HS-27A (cell line): ENCODE measurements around the gene ZNF780A.
"Not testable (repeated sequence)": the region's sequence is repeated elsewhere in the genome, so short reads cannot be mapped to it uniquely, and the experiment has no call there.

Experiments
- DNase-seq: peaks from one replicate; pipeline ENCODE4 v3.0.0-alpha.2; 2012; ENCODE audit warnings: low read depth, missing footprints

The ZNF780A gene

DNA sequence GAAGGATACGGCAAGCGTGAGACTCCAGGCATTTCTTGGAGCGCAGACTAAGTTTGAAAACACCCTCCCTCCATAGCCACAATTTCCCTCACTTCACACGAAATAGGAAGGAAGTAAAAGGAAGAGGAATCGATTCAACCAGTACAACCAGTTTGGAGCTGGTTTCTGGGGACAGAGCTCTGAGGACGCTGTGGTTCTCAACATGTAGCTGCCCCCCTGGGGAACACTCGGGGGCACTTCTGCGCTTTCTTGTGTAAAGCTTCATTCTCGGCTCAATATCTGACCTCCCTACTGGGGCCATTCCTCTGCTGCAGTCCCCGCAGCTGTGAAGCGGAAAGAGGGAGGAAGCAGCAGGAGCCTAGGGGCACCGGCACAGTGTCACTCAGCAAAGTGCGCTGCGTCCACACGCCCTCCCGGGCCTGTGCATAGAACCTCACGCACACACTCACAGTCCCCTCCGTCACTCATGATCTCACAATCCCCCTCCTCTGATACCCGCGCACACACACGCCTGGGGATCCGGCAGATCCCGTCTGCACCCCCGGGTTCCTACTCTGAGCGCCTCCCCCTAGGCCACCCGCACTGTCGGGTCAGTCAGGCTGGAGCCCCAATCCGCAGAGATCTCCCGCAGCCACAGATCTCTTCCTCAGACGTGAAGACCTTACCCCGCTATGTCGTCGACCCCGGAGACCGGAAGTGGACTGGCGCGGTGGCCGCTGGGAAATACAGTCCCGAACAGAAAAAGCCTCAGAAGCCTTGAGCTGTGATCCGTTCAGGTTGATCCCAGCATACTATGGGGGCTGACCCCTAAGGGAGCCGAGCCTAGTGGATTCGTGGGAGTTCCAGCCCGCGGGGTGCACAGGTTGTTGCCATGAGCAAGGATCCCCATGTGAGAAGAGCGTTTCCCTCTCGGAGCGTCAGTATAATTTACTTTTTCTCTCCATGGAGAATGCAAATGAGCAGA lies at the start of gene ZNF780A:
ZNF780A (minus strand) TSS at position 703 of the 964 bp plus-strand sequence. CDS start 6,190 bp downstream, outside the sequence.
- peak; percentile 71 for DNase-seq

- DNase-seq, result peak; percentile 38
Measured at GRCh38 chr19:40139533-40140287, 49.0 kb upstream of the ZNF780A start.

GRCh38 chr19:40136818-40137217 lies 46.1 kb upstream of the ZNF780A start:
- no peak for DNase-seq

GRCh38 chr19:40134866-40135265 lies 44.1 kb upstream of the ZNF780A start:
- no peak for DNase-seq

DNA sequence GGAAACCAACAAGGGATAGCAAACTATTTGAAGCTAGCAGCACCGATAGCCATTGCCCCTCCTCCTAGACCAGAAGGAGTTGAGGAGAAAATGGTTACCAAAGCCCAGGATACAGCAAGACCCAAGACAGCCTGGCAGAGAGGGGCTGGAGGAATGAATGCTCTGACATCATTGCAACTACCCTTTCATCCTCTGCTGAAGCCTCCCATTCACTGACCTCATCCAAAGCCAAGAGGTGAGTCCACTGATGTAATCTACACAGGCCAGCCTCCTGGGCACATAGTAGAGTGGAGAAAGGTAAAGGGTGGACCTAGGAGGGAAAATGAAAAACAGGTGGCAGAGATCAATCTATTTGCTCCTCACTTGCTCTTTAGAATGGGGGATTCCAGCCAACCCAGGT lies 42.7 kb upstream of the ZNF780A start:
- no peak for DNase-seq

DNA sequence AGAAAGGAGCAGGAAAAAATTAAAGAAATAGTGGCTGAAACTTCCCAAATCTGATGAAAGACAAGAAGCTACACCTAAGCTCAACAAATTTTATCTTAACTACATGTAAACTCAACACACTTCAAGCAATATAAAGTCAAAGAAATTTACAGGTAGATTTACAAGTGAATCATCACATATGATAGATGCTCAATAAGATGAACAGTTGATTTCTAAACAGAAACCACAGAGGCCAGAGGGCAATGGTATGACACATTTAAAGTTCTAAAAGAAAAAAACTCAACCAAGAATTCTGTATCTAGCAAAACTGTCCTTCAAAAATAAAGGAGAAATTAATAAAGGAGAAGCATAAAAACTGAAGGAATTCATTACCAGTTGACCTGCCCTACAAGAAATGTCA lies 39.3 kb upstream of the ZNF780A start:
- DNase-seq, result no peak

DNA sequence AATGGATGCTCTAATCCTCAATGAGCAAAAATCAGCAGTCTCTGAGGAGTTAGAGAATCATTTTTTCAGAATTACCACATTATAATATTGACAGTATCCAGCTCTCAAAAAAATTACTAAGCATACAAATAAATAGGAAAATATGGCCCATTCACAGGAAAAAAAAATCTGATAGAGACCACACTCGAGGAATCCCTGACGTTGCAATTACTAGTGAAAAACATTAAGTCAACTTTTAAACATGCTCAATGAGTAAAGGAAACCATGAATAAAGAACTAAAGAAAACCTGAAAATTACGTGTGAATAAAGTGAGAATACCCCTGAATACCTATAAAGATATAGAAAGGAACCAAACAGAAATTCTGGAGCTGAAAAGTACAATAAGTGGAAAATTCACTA lies 38.7 kb upstream of the ZNF780A start:
- no peak for DNase-seq

DNA sequence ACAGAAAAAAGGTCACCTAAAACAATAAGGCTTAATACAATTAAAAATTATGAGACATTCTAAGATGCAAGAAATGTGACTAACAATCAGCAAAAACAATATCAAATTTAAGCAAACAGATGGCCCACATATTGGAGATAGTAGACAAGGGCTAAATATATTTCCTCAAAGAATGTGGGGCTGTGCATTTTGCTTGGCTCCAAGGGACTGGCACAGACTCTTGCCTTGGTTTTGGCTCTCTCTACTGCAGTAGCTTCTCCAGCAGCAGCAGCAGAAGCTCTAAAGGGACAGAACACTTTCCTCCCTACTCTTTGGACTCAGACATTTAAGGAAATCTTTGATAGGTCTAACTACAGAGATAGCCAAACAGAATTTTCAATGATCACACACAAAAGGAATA lies 38.2 kb upstream of the ZNF780A start:
- no peak for DNase-seq

GRCh38 chr19:40119380-40119779 lies 28.6 kb upstream of the ZNF780A start:
- DNase-seq, result no peak

DNA sequence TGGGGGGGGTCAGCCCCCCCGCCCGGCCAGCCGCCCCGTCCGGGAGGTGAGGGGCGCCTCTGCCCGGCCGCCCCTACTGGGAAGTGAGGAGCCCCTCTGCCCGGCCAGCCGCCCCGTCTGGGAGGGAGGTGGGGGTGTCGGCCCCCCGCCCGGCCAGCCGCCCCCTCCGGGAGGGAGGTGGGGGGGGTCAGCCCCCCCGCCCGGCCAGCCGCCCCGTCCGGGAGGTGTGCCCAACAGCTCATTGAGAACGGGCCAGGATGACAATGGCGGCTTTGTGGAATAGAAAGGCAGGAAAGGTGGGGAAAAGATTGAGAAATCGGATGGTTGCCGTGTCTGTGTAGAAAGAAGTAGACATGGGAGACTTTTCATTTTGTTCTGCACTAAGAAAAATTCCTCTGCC lies 27.9 kb upstream of the ZNF780A start:
- DNase-seq, result not testable (repeated sequence)

GRCh38 chr19:40116075-40116474 lies 25.3 kb upstream of the ZNF780A start:
- DNase-seq, result no peak

DNA sequence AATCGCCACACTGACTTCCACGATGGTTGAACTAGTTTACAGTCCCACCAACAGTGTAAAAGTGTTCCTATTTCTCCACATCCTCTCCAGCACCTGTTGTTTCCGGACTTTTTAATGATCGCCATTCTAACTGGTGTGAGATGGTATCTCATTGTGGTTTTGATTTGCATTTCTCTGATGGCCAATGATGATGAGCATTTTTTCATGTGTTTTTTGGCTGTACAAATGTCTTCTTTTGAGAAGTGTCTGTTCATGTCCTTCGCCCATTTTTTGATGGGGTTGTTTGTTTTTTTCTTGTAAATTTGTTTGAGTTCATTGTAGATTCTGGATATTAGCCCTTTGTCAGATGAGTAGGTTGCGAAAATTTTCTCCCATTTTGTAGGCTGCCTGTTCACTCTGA lies 23.4 kb upstream of the ZNF780A start:
- not testable (repeated sequence) for DNase-seq

- not testable (repeated sequence) for DNase-seq
Measured at GRCh38 chr19:40112271-40112670, 21.5 kb upstream of the ZNF780A start.

DNA sequence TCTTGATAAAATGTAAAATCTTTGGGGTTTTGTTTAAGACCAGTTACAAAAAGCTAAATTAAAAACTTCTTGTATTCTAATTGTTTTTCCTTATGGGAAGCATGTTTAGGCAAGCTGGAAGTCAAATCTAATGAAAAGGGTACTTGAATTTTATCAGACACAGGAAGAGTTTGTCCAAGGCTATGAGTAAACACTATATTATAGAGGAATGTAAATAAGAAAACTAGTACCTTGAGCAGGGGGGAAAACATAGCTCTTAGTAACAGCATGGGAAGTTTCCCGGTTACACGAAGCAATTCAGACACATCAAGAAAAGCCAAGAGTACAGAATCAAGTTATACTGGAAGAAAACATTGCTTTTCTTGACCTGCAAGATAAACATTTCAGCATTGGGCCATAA lies 19.8 kb upstream of the ZNF780A start:
- DNase-seq, result no peak

DNA sequence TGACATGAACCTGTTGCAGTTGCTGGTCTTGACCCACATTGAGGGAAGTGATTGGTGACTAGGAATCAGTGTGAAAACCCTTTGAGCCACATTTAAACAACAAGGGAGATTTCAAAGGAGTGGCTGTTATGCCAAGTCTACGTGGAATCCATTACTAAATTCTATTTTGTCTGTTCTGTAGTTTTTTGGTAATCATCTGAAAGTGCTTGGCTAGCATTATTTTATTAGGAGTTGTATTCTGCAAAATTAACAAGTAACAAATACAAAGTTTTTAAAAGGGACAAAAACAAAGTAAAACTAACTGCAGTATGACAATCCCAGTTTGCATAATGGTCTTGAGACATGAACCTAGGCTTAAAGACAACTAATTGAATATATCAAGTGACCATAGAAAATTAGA lies 14.0 kb upstream of the ZNF780A start:
- no peak for DNase-seq

DNA sequence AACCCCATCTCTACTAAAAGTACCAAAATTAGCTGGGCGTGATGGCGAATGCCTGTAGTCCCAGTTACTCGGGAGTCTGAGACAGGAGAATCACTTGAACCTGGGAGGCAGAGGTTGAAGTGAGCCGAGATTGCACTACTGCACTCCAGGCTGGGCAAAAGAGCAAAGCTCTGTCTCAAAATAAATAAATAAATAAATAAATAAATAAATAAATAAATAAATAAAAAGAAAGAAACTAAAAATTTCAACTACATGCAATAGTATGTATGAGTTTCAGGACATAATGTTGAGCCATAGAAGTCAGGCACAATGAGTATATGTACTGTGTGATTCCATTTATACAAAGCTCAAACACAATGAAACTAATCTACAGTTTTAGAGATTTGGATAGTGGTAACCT lies 12.9 kb upstream of the ZNF780A start:
- DNase-seq, result no peak

DNA sequence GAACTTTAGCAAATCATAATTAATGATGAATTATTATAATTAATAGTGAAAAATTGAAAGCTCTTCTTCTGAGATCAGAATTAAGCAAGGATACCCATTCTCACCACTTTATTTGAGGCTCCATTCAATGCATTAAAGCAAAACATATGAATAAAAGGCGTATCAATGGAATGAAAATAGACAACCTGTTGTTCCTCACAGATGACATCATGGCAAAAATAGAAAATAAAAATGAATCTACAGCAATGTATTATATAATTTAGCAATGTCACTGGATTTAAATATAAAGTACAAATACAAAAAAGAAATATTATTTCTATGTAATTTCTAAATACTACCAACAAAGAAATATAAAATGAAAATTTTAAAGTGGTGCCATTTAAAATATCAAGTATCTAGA lies 11.1 kb upstream of the ZNF780A start:
- DNase-seq, result no peak

- no peak for DNase-seq
Measured at GRCh38 chr19:40093416-40093815, 2.7 kb upstream of the ZNF780A start.

GRCh38 chr19:40091205-40092129 lies 724 bp upstream of the ZNF780A start:
- DNase-seq, result no peak

DNA sequence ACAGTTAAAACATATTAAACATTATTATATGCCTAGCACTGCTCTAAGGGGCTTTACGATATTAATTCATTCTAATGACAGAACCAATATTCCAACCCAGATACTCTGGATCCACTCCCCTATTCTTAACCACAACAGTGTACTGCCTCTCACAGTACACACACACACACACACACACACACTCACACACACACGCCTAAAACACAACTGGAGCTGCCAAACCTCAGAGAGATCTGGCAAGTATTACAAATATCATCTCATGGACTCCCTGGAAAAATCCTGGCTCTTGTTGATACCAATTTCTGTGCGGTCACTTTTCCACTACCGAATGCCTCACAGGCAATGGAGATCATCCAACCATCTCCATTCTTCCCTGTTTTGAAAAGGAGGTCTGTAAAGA lies 1.3 kb downstream of the ZNF780A start:
- no peak for DNase-seq

DNA sequence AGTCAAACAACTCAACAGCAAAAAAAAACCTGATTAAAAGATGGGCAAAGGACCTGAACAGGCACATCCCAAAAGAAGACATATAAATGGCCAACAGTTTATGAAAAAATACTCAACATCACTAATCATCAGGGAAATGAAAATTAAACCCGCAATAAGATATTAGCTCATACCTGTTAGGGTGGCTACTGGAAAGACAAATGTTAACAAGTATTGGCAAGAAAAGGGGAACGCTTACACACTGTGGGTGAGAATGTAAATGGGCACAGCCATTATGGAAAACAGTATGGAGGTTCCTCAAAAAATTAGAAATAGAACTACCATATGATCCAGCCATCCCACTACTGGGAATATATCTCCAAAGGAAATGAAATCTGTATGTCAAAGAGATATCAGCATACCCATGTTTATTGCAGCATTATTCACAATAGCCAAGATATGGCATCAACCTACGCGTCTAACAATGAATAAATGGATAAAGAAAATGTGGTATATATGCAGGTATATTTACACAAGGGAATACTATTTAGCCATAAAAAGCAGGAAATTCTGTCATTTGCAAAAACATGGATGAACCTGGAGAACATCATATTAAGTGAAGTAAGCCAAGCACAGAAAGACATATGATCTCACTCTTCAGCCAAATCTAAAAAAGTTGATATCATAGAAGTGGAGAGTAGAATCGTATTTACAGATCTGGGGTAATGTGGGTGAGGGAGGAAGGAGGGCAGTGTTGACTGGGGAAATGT lies 2.3 kb downstream of the ZNF780A start:
- DNase-seq, result no peak
